Smooth muscle cell (in vitro differentiated cells): ENCODE results near the gene PTPRJ. TPM values are rescaled to one million over a fixed set of nuclear protein-coding genes. Genes with fewer than 3 reads are reported as not detected.
A peak's percentile ranks its signal among the peaks of the same experiment; 100 is the strongest.
"Not testable (repeated sequence)": the region's sequence is repeated elsewhere in the genome, so short reads cannot be mapped to it uniquely, and the experiment has no call there.

Experiments
- DNase-seq: peaks from one replicate; lab custom pipeline; 2025; ENCODE audit not compliant: unreplicated experiment; lab: John Stamatoyannopoulos, UW
- H2AFZ ChIP-seq: fragments of 200-600 bp; sonication (generic); 2 replicates; pipeline ENCODE4 v1.6.0; 2016; ENCODE audit warnings: antibody characterized with exemption, low read depth, mild to moderate bottlenecking
- H3F3A ChIP-seq: fragments of 200-600 bp; sonication (generic); 2 replicates; pipeline ENCODE4 v1.6.0; 2017; ENCODE audit warnings: antibody characterized with exemption, low read depth
- H3K27ac ChIP-seq: fragments of 200-600 bp; sonication (generic); 2 replicates; pipeline ENCODE4 v1.5.1; 2016; ENCODE audit warnings: low read depth, mild to moderate bottlenecking
- H3K27me3 ChIP-seq: fragments of 200-600 bp; sonication (generic); 2 replicates; pipeline ENCODE4 v1.6.1; 2016; ENCODE audit warnings: low read depth, mild to moderate bottlenecking
- H3K36me3 ChIP-seq: fragments of 200-600 bp; sonication (generic); 2 replicates; pipeline ENCODE4 v1.5.1; 2016; ENCODE audit warnings: low read depth
- H3K4me1 ChIP-seq: fragments of 200-600 bp; sonication (generic); 2 replicates; pipeline ENCODE4 v1.5.1; 2016; ENCODE audit warnings: low read depth
- H3K4me2 ChIP-seq: fragments of 200-600 bp; sonication (generic); 2 replicates; pipeline ENCODE4 v1.6.0; 2016; ENCODE audit warnings: mild to moderate bottlenecking
- H3K4me3 ChIP-seq: fragments of 200-600 bp; sonication (generic); 2 replicates; pipeline ENCODE4 v1.5.1; 2016; ENCODE audit warnings: mild to moderate bottlenecking
- H3K79me2 ChIP-seq: fragments of 200-600 bp; sonication (generic); 2 replicates; pipeline ENCODE4 v1.6.0; 2016; ENCODE audit warnings: low read depth, mild to moderate bottlenecking
- H3K9ac ChIP-seq: fragments of 200-600 bp; sonication (generic); 2 replicates; pipeline ENCODE4 v1.6.0; 2016; ENCODE audit warnings: low read depth
- H3K9me3 ChIP-seq: fragments of 200-600 bp; sonication (generic); replicated peaks from 2 replicates; pipeline ENCODE4 v1.5.1; 2016; ENCODE audit warnings: low read depth
- H4K20me1 ChIP-seq: fragments of 200-600 bp; sonication (generic); 2 replicates; pipeline ENCODE4 v1.6.0; 2016; ENCODE audit warnings: low read depth
- WGBS: methylation state at CpG from one replicate; pipeline ENCODE4 v1.1.7; 2016; ENCODE audit warnings: low lambda C conversion rate; 5-methylcytosine and 5-hydroxymethylcytosine counted together
- polyA plus RNA-seq: library from polyadenylated mRNA; unstranded; fragments of >200 nt; fragmentation: Nextera tagmentation; extraction: Ambion mirVana; gene quantifications from 2 replicates; pipeline ENCODE4 v1.2.1, GENCODE V29; 2016
- total RNA-seq: library from RNA; depleted of rRNA; stranded (reverse); fragments of >200 nt; gene quantifications from 2 replicates; pipeline ENCODE4 v1.2.3, GENCODE V29; 2014
- TF ChIP-seq, protein P1 (sequence below): fragments of 200-600 bp; sonication (generic); IDR thresholded peaks from 2 replicates; pipeline ENCODE4 v1.5.1; 2017; ENCODE audit warnings: borderline replicate concordance, mild to moderate bottlenecking, antibody characterized with exemption; ENCODE audit not compliant: insufficient read depth, poor library complexity, severe bottlenecking

PTPRJ gene
- total RNA-seq, result 2.6 and 6.3 TPM in 2 replicates
- polyA plus RNA-seq, result 1.5 and 1.7 TPM in 2 replicates

- peak; percentile 46 for DNase-seq
- Histone ChIP-seq H3K4me1 (peaks cover 16% of the 10 kb centered on the region), H3K79me2 (peaks cover 17% of the 10 kb centered on the region), H3K27me3 (no peaks in the 10 kb centered on the region), H3K9ac (no peak within 1 kb of the TSS), H3K27ac (no peak within 1 kb of the TSS), H3F3A (peaks cover 15% of the 10 kb centered on the region), H3K9me3 (no peaks in the 10 kb centered on the region), H4K20me1 (no peaks in the 10 kb centered on the region), H2AFZ (peak within 1 kb of the TSS; percentile 77), H3K4me3 (peak within 1 kb of the TSS; percentile 79), H3K36me3 (no peaks in the 10 kb centered on the region), H3K4me2 (peak within 1 kb of the TSS; percentile 100)
- TF ChIP-seq, protein P1, sequence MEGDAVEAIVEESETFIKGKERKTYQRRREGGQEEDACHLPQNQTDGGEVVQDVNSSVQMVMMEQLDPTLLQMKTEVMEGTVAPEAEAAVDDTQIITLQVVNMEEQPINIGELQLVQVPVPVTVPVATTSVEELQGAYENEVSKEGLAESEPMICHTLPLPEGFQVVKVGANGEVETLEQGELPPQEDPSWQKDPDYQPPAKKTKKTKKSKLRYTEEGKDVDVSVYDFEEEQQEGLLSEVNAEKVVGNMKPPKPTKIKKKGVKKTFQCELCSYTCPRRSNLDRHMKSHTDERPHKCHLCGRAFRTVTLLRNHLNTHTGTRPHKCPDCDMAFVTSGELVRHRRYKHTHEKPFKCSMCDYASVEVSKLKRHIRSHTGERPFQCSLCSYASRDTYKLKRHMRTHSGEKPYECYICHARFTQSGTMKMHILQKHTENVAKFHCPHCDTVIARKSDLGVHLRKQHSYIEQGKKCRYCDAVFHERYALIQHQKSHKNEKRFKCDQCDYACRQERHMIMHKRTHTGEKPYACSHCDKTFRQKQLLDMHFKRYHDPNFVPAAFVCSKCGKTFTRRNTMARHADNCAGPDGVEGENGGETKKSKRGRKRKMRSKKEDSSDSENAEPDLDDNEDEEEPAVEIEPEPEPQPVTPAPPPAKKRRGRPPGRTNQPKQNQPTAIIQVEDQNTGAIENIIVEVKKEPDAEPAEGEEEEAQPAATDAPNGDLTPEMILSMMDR, result no peak
- 2% methylated on average over 46 of the region's 111 CpGs for WGBS
These were observed at the start of gene PTPRJ for GRCh38 chr11:47980088-47980906. Gene PTPRJ (plus strand): TSS chr11:47980559. CDS start chr11:47980913, 354 bp downstream.

DNA sequence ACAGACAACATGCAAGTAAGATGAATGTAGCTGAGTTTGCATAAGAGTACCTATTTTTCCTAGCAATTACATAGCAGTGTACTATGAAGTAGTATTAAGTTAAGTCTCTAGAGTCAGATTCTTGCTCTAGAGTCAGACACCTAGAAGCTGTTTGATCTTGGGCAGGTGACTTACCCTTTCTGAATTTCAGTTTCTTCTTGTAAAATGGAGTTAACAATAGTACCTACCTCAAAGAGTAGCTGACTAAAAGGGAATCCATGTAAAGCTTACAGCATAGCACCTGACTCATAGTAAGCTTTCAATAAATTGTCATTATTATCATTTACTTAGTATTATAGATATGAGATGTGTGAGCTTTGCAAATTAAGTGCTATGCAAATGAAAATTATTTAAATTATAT lies 47.8 kb upstream of the PTPRJ start:
- H2AFZ ChIP-seq, result no peak overlapping the region
- DNase-seq, result no peak
- TF ChIP-seq, protein P1, result no peak
- no peak overlapping the region for H3K9ac ChIP-seq
- H3K79me2 ChIP-seq, result no peaks in the 10 kb centered on the region
- no peaks in the 10 kb centered on the region for H3K4me1 ChIP-seq
- no peaks in the 10 kb centered on the region for H3K9me3 ChIP-seq
- H3K4me3 ChIP-seq, result no peak overlapping the region
- H3F3A ChIP-seq, result no peaks in the 10 kb centered on the region
- no peaks in the 10 kb centered on the region for H3K36me3 ChIP-seq
- no peaks in the 10 kb centered on the region for H4K20me1 ChIP-seq
- no peak overlapping the region for H3K27ac ChIP-seq
- H3K4me2 ChIP-seq, result no peak overlapping the region
- H3K27me3 ChIP-seq, result no peaks in the 10 kb centered on the region

DNA sequence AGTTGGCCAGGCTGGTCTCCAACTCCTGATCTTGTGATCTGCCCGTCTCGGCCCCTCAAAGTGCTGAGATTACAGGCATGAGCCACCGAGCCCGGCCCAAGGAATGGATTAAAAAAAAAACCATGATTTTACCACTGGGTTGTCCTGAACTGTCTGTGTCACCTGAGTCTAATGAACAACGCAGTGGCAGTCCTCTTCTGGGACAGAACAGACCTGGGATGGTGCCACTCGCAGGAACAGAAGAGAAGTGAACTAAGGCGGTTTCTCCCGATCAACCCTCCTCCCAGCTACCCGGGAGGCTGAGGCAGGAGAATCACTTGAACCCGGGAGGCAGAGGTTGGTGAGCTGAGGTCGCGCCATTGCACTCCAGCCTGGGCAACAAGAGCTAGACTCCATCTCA lies 46.6 kb upstream of the PTPRJ start:
- not testable (repeated sequence) for H3F3A ChIP-seq, H3K79me2 ChIP-seq, DNase-seq, H3K27me3 ChIP-seq, H4K20me1 ChIP-seq, H3K4me1 ChIP-seq, H3K9me3 ChIP-seq, H3K9ac ChIP-seq, H3K36me3 ChIP-seq, H3K4me2 ChIP-seq, H2AFZ ChIP-seq, H3K4me3 ChIP-seq, H3K27ac ChIP-seq
- 90% methylated on average over 12 of the region's 12 CpGs for WGBS

GRCh38 chr11:47938791-47939560 lies 41.4 kb upstream of the PTPRJ start:
- 89% methylated on average over 7 of the region's 7 CpGs for WGBS
- TF ChIP-seq, protein P1, result no peak
- no peak overlapping the region for H3K27ac ChIP-seq

More at GRCh38 chr11:47938791-47939560, 41.4 kb upstream of the PTPRJ start:
- Histone ChIP-seq H3K4me3 (no peak overlapping the region), H3K79me2 (no peaks in the 10 kb centered on the region), H3K27me3 (no peaks in the 10 kb centered on the region), H3K36me3 (no peaks in the 10 kb centered on the region), H4K20me1 (no peaks in the 10 kb centered on the region), H3K9ac (no peak overlapping the region), H3K4me1 (no peaks in the 10 kb centered on the region), H3K4me2 (no peak overlapping the region), H2AFZ (no peak overlapping the region), H3K9me3 (no peaks in the 10 kb centered on the region), H3F3A (no peaks in the 10 kb centered on the region)
- DNase-seq, result no peak
